Loucy (cell line): ENCODE measurements around the gene FBXO44.

Source experiments
- H2AFZ ChIP-seq: fragments of 200-600 bp; sonication (generic); 2 replicates; pipeline ENCODE4 v1.6.0; 2016; ENCODE audit warnings: antibody characterized with exemption, mild to moderate bottlenecking, low read length, moderate library complexity
- H3F3A ChIP-seq: fragments of 200-600 bp; 2 replicates; pipeline ENCODE4 v1.6.0; 2016; ENCODE audit warnings: antibody characterized with exemption, low read depth, mild to moderate bottlenecking
- H3K27me3 ChIP-seq: fragments of 200-600 bp; sonication (generic); 2 replicates; pipeline ENCODE4 v1.6.1; 2014; ENCODE audit warnings: low read length, mild to moderate bottlenecking; ENCODE audit not compliant: insufficient read depth, poor library complexity, severe bottlenecking
- H3K36me3 ChIP-seq: fragments of 200-600 bp; sonication (generic); 2 replicates; pipeline ENCODE4 v1.6.1; 2016; ENCODE audit warnings: low read length; ENCODE audit not compliant: insufficient read depth
- H3K4me1 ChIP-seq: fragments of 200-600 bp; sonication (generic); 2 replicates; pipeline ENCODE4 v1.5.1; 2014; ENCODE audit warnings: low read length, mild to moderate bottlenecking; ENCODE audit not compliant: insufficient read depth, poor library complexity, severe bottlenecking
- H3K4me2 ChIP-seq: fragments of 200-600 bp; sonication (generic); 2 replicates; pipeline ENCODE4 v1.6.0; 2014; ENCODE audit warnings: antibody characterized with exemption, low read length, low read depth, mild to moderate bottlenecking; ENCODE audit not compliant: poor library complexity, severe bottlenecking
- H3K4me3 ChIP-seq: fragments of 200-600 bp; sonication (generic); 2 replicates; pipeline ENCODE4 v1.5.1; 2014; ENCODE audit warnings: low read length, mild to moderate bottlenecking, mixed read lengths; ENCODE audit not compliant: poor library complexity, severe bottlenecking
- H3K79me2 ChIP-seq: fragments of 200-600 bp; sonication (generic); 2 replicates; pipeline ENCODE4 v1.6.1; 2014; ENCODE audit warnings: low read length; ENCODE audit not compliant: insufficient read depth
- H3K9ac ChIP-seq: fragments of 200-600 bp; sonication (generic); 2 replicates; pipeline ENCODE4 v1.6.0; 2014; ENCODE audit warnings: mild to moderate bottlenecking, low read depth, low read length, moderate library complexity; ENCODE audit not compliant: poor library complexity, severe bottlenecking
- H3K9me2 ChIP-seq: fragments of 200-600 bp; sonication (generic); replicated peaks from 2 replicates; pipeline ENCODE4 v1.6.1; 2016; ENCODE audit warnings: low read depth, low read length, mixed read lengths
- H3K9me3 ChIP-seq: fragments of 200-600 bp; sonication (generic); 2 replicates; pipeline ENCODE4 v1.6.1; 2014; ENCODE audit warnings: mild to moderate bottlenecking, antibody characterized with exemption, low read length, low read depth; ENCODE audit not compliant: insufficient read depth
- H4K20me1 ChIP-seq: fragments of 200-600 bp; sonication (generic); 2 replicates; pipeline ENCODE4 v1.6.0; 2014; ENCODE audit warnings: antibody characterized with exemption, low read length, mild to moderate bottlenecking; ENCODE audit not compliant: insufficient read depth, poor library complexity, severe bottlenecking
- EZH2phosphoT487 ChIP-seq: fragments of 200-600 bp; IDR thresholded peaks from 2 replicates; pipeline ENCODE4 v1.6.1; 2018; ENCODE audit warnings: antibody characterized with exemption, mild to moderate bottlenecking, moderate library complexity, borderline replicate concordance
- TF ChIP-seq, protein P1 (sequence below): fragments of 200-600 bp; sonication (generic); conservative IDR thresholded peaks from 2 replicates; pipeline ENCODE4 v1.5.1; 2014; ENCODE audit warnings: mild to moderate bottlenecking, antibody characterized with exemption, low read length

FBXO44 gene

DNA sequence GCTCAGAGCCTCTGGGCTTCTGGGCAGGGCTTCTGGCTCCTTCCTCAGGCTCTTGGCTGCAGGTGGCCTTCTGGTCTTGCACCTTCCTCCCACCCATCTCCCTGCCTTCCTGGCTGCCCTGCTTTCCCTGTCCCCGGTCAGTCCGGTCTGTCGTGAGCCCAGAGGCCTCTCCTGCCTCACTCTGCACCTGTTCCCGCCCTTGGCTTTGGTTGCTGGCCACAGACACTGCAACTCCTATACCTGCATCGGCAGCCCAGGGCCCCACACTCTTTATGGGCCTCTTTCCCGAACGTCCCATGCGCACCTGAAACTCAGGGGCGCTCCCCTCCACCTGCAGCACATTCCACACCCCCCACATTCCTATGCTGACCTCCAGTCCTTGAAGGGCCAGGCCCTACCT is 8.4 kb upstream of the FBXO44 start:
- Histone ChIP-seq H3K9me2 (no peaks in the 10 kb centered on the region), H3K27me3 (no peaks in the 10 kb centered on the region), H3K36me3 (no peaks in the 10 kb centered on the region), H3K4me1 (no peaks in the 10 kb centered on the region), H3K9ac (no peak overlapping the region), H3K9me3 (no peaks in the 10 kb centered on the region), H4K20me1 (no peaks in the 10 kb centered on the region), H3K4me2 (no peak overlapping the region), H3F3A (no peaks in the 10 kb centered on the region), H2AFZ (no peak overlapping the region), H3K4me3 (no peak overlapping the region), H3K79me2 (no peaks in the 10 kb centered on the region)
- no peak for TF ChIP-seq EZH2phosphoT487

DNA sequence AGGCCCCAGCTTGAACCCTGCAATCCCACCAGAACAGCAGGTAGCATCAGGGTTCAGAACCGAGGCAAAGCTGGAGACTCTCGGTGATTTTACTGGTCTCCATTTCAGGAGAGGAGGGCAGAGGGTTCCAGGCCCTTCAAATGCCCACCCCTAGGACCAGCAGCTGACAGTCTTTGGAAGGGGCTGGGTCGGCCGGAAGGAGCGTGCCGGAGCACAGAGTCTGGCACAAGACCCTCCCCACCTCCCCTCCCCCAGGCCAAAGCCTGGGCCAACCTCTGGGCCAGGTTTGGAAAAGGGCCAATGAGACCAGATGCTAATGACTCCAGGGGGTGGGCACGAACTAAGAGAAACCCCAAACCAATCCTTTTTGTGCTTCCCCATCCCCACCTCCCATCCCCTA is 7.3 kb upstream of the FBXO44 start:
- Histone ChIP-seq H3K36me3 (no peaks in the 10 kb centered on the region), H3K9ac (no peak overlapping the region), H3K79me2 (no peaks in the 10 kb centered on the region), H4K20me1 (no peaks in the 10 kb centered on the region), H3K9me2 (no peaks in the 10 kb centered on the region), H3K4me1 (no peaks in the 10 kb centered on the region), H3K9me3 (no peaks in the 10 kb centered on the region), H2AFZ (no peak overlapping the region), H3F3A (no peaks in the 10 kb centered on the region), H3K4me2 (no peak overlapping the region), H3K4me3 (no peak overlapping the region), H3K27me3 (no peaks in the 10 kb centered on the region)
- no peak for TF ChIP-seq EZH2phosphoT487
- TF ChIP-seq, protein P1, sequence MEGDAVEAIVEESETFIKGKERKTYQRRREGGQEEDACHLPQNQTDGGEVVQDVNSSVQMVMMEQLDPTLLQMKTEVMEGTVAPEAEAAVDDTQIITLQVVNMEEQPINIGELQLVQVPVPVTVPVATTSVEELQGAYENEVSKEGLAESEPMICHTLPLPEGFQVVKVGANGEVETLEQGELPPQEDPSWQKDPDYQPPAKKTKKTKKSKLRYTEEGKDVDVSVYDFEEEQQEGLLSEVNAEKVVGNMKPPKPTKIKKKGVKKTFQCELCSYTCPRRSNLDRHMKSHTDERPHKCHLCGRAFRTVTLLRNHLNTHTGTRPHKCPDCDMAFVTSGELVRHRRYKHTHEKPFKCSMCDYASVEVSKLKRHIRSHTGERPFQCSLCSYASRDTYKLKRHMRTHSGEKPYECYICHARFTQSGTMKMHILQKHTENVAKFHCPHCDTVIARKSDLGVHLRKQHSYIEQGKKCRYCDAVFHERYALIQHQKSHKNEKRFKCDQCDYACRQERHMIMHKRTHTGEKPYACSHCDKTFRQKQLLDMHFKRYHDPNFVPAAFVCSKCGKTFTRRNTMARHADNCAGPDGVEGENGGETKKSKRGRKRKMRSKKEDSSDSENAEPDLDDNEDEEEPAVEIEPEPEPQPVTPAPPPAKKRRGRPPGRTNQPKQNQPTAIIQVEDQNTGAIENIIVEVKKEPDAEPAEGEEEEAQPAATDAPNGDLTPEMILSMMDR: no peak

DNA sequence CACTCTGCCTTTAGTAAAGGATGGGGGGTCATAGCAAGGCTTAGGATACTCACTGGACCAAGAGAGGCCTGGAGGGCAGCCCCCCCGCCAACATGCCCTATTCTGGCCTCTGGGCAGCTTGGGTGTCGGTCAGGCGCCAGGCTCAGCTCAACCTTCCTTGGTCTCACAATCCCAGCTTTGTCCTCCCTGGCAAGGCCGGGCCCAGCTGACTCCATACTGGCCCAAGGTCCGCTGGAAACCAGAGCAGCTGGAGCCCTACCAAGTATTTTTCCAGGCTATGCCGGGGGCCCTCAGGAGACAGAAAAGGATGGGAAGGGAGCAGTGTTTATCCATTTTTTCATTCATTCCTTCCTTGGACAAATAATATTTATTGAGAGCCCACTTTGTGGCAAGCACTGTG is 6.6 kb upstream of the FBXO44 start:
- no peak overlapping the region for H2AFZ ChIP-seq
- no peaks in the 10 kb centered on the region for H3K36me3 ChIP-seq
- H3K9ac ChIP-seq: no peak overlapping the region
- no peak overlapping the region for H3K4me3 ChIP-seq
- H3K27me3 ChIP-seq: no peaks in the 10 kb centered on the region
- TF ChIP-seq, protein P1: no peak
- no peak for TF ChIP-seq EZH2phosphoT487
- no peaks in the 10 kb centered on the region for H3K9me3 ChIP-seq
- no peaks in the 10 kb centered on the region for H3K9me2 ChIP-seq
- H3K79me2 ChIP-seq: no peaks in the 10 kb centered on the region
- H3F3A ChIP-seq: no peaks in the 10 kb centered on the region
- no peak overlapping the region for H3K4me2 ChIP-seq
- no peaks in the 10 kb centered on the region for H3K4me1 ChIP-seq
- no peaks in the 10 kb centered on the region for H4K20me1 ChIP-seq

DNA sequence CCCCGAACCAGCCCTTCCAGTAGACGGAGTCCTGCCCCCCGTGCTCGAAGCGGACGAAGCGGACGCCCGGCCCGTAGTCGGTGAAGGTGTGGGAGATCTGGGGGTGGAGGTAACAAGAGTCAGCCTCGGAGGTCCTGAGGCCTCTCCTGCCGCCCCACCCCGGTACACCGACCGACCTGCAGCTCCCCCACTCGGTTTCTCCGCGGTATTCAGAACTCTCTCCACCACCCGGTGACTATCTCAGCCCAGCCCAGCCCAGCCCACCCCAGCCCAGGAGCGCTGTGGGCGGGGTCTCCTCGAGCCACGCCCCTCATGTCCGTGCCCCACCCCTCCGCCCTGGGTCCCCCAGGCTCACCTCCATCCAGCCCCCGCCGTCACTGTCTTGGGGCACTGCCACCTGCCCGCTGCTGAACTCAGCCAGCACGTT is 5.9 kb upstream of the FBXO44 start:
- H3K9me3 ChIP-seq: no peaks in the 10 kb centered on the region
- no peaks in the 10 kb centered on the region for H3K4me1 ChIP-seq
- no peaks in the 10 kb centered on the region for H3F3A ChIP-seq
- no peak for TF ChIP-seq EZH2phosphoT487
- TF ChIP-seq, protein P1: no peak
- no peaks in the 10 kb centered on the region for H3K9me2 ChIP-seq
- H4K20me1 ChIP-seq: no peaks in the 10 kb centered on the region
- no peak overlapping the region for H3K4me2 ChIP-seq
- H3K27me3 ChIP-seq: no peaks in the 10 kb centered on the region
- no peaks in the 10 kb centered on the region for H3K79me2 ChIP-seq
- H3K36me3 ChIP-seq: no peaks in the 10 kb centered on the region
- no peak overlapping the region for H2AFZ ChIP-seq
- no peak overlapping the region for H3K4me3 ChIP-seq
- H3K9ac ChIP-seq: no peak overlapping the region
